Karpas-422 (cell line): ENCODE data around the gene CDC34. TPM values are rescaled to one million over a fixed set of nuclear protein-coding genes. Genes with fewer than 3 reads are reported as not detected.
A peak's percentile ranks its signal among the peaks of the same experiment; 100 is the strongest.

Experiments
- DNase-seq: peaks from one replicate; pipeline ENCODE4 v3.0.0-alpha.2; 2015
- H2AFZ ChIP-seq: fragments of 200-600 bp; sonication (generic); 2 replicates; pipeline ENCODE4 v1.6.1; 2014; ENCODE audit warnings: antibody characterized with exemption, low read length, mixed read lengths
- H3K27ac ChIP-seq: fragments of 200-600 bp; sonication (generic); 2 replicates; pipeline ENCODE4 v1.5.1; 2014; ENCODE audit warnings: mild to moderate bottlenecking, low read length, moderate library complexity
- H3K27me3 ChIP-seq: fragments of 200-600 bp; sonication (generic); 2 replicates; pipeline ENCODE4 v1.6.1; 2014; ENCODE audit warnings: low read length, mixed read lengths
- H3K36me3 ChIP-seq: fragments of 200-600 bp; sonication (generic); 2 replicates; pipeline ENCODE4 v1.6.1; 2014; ENCODE audit warnings: low read length, mixed read lengths; ENCODE audit not compliant: insufficient read depth
- H3K4me1 ChIP-seq: fragments of 200-600 bp; sonication (generic); 2 replicates; pipeline ENCODE4 v1.6.1; 2014; ENCODE audit warnings: mild to moderate bottlenecking, low read length, mixed read lengths
- H3K4me2 ChIP-seq: fragments of 200-600 bp; sonication (generic); 2 replicates; pipeline ENCODE4 v1.6.1; 2014; ENCODE audit warnings: low read length, low read depth, mild to moderate bottlenecking; ENCODE audit not compliant: poor library complexity, severe bottlenecking
- H3K4me3 ChIP-seq: fragments of 200-600 bp; sonication (generic); 2 replicates; pipeline ENCODE4 v1.5.1; 2014; ENCODE audit warnings: mild to moderate bottlenecking, antibody characterized with exemption, low read length, mixed read lengths
- H3K79me2 ChIP-seq: fragments of 200-600 bp; sonication (generic); 2 replicates; pipeline ENCODE4 v1.6.1; 2014; ENCODE audit warnings: mild to moderate bottlenecking, low read length, mixed read lengths
- H3K9ac ChIP-seq: fragments of 200-600 bp; sonication (generic); 2 replicates; pipeline ENCODE4 v1.6.0; 2014; ENCODE audit warnings: low read length
- H3K9me2 ChIP-seq: fragments of 200-600 bp; sonication (generic), shearing (Covaris generic); replicated peaks from 2 replicates; pipeline ENCODE4 v1.6.0; 2014; ENCODE audit warnings: mild to moderate bottlenecking, low read length, moderate library complexity; ENCODE audit not compliant: insufficient read depth
- H3K9me3 ChIP-seq: fragments of 300-700, 200-600 bp; sonication (generic); 2 replicates; pipeline ENCODE4 v1.6.1; 2014; ENCODE audit warnings: low read length, mixed read lengths
- H4K20me1 ChIP-seq: fragments of 200-600 bp; sonication (generic); 2 replicates; pipeline ENCODE4 v1.6.1; 2014; ENCODE audit warnings: mild to moderate bottlenecking, antibody characterized with exemption, low read length, low read depth; ENCODE audit not compliant: insufficient read depth
- total RNA-seq: library from RNA; depleted of rRNA; stranded (reverse); fragments of >200 nt; shearing (Covaris generic); gene quantifications from 2 replicates; pipeline ENCODE4 v1.2.3, GENCODE V29; 2014; ENCODE audit warnings: low replicate concordance; rRNA removed

CDC34 gene, protein sequence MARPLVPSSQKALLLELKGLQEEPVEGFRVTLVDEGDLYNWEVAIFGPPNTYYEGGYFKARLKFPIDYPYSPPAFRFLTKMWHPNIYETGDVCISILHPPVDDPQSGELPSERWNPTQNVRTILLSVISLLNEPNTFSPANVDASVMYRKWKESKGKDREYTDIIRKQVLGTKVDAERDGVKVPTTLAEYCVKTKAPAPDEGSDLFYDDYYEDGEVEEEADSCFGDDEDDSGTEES
- total RNA-seq = 25.7 and 96.8 TPM in 2 replicates

DNA sequence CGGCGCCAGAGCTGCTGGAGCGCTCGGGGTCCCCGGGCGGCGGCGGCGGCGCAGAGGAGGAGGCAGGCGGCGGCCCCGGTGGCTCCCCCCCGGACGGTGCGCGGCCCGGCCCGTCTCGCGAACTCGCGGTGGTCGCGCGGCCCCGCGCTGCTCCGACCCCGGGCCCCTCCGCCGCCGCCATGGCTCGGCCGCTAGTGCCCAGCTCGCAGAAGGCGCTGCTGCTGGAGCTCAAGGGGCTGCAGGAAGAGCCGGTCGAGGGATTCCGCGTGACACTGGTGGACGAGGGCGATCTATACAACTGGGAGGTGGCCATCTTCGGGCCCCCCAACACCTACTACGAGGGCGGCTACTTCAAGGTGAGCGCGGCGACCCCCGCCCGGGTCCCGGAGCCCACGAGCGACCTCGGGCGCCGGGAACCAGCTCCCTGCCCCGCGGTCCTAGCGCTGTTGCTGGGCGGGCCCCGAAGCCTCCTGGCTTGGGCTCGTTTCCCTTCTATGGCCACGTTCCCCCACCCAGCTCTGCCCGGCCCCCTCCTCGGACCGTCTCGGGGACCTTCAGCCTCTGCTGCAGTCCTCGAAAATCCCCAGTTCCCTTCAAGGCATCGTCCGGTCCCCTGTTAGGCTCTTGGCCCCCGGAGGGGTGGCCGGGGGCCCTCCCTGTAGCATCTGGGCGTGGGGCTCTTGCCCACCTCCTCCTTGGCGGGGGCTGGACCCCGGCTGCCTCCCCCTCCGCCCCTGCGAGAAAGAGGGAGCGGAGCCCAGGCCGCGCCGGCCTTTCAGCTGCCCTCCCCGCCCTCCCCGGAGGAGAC is at the start of gene CDC34:
CDC34 (plus strand) TSS at position 8 of the 808 bp plus-strand sequence; CDS start at position 180, 172 bp downstream.
- DNase-seq = peak; percentile 67
- no peaks in the 10 kb centered on the region for H3K9me2 ChIP-seq
- peak within 1 kb of the TSS; percentile 47 for H3K27ac ChIP-seq
- H3K27me3 ChIP-seq = no peaks in the 10 kb centered on the region
- peaks cover 36% of the 10 kb centered on the region for H3K79me2 ChIP-seq
- no peaks in the 10 kb centered on the region for H3K36me3 ChIP-seq
- H3K4me1 ChIP-seq = peaks cover 18% of the 10 kb centered on the region
- H3K4me2 ChIP-seq = peak within 1 kb of the TSS; percentile 87
- H4K20me1 ChIP-seq = peaks cover 31% of the 10 kb centered on the region
- H3K9ac ChIP-seq = peak within 1 kb of the TSS; percentile 98
- peak within 1 kb of the TSS; percentile 89 for H3K4me3 ChIP-seq
- peak within 1 kb of the TSS; percentile 95; the same call in 1 of the 2 replicates for H2AFZ ChIP-seq
- H3K9me3 ChIP-seq = no peaks in the 10 kb centered on the region

DNA sequence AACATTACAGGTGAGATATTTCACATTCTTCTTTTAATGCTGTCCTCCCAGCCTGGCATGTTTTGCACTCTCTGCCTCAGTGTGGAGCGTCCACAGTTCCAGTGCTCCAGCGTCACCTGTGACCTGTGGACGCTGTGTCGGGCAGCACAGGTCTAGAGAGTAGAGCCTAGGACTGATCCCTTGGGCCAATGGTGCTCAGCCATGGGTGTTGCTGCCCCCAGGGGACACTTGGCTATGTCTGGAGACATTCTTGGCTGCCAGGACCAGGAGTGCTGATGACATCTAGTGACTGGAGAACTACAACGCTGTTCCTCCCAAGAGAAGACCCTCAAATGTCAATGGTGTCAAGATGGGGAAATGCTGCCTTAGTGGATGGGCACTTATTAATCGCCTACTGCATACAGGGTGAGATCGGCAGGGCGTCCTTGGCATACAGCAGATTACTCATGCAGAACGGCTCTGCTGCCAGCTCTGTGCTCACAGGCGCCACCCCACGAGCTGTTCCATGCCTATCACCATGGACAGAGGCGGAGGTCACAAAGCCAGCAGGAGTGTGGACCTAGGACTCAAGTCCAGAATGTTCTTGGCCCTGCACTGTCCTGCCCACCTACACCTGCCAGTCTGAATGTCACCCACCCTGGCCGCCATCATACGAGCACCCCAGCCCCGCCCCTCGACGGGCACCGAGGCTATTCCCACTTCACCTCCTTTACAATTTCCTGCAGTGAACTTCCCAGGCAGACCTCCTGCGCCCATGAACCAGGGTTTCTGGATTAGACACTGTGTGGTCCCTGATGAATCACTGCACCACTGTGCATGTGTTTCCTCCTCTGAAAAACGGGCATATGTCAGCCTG is 49.1 kb upstream of the CDC34 start:
- Histone ChIP-seq H2AFZ (no peak overlapping the region), H3K9me3 (peaks cover 16% of the 10 kb centered on the region), H3K4me3 (no peak overlapping the region), H3K27me3 (no peaks in the 10 kb centered on the region), H3K9ac (no peak overlapping the region), H3K27ac (no peak overlapping the region), H3K79me2 (no peaks in the 10 kb centered on the region), H3K36me3 (no peaks in the 10 kb centered on the region), H3K4me1 (no peaks in the 10 kb centered on the region), H3K9me2 (no peaks in the 10 kb centered on the region), H4K20me1 (no peaks in the 10 kb centered on the region), H3K4me2 (no peak overlapping the region)
- no peak for DNase-seq

- Histone ChIP-seq H3K36me3 (no peaks in the 10 kb centered on the region), H3K4me1 (peaks cover 4% of the 10 kb centered on the region), H3K9me3 (peaks cover 16% of the 10 kb centered on the region), H3K4me2 (no peak overlapping the region), H3K79me2 (no peaks in the 10 kb centered on the region), H3K9ac (no peak overlapping the region), H4K20me1 (no peaks in the 10 kb centered on the region), H3K27me3 (no peaks in the 10 kb centered on the region), H3K27ac (no peak overlapping the region), H2AFZ (no peak overlapping the region), H3K4me3 (no peak overlapping the region), H3K9me2 (no peaks in the 10 kb centered on the region)
- no peak for DNase-seq
Observed at GRCh38 chr19:483332-484072, 48.1 kb upstream of the CDC34 start.

DNA sequence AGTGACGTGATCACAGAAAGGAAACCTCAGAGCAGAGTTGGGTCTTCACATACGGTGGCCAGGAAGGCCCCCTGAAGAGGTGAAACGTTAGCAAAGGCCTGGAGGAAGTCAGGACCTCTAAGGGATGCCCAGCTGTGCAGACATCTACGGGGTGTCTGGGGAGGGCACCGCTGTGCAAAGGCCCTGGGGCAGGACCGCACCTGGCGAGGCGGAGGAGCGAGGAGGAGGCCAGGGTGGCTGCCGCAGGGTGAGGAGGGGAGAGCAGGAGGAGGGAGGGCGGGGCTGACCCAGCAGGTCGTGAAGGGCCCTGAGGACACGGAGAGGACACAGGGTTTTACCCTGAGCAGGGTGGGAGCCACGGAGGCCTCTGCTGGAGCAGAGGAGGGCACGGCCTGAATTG is 47.1 kb upstream of the CDC34 start:
- no peaks in the 10 kb centered on the region for H3K9me2 ChIP-seq
- H4K20me1 ChIP-seq = no peaks in the 10 kb centered on the region
- H3K9me3 ChIP-seq = peaks cover 16% of the 10 kb centered on the region
- no peak overlapping the region for H3K9ac ChIP-seq
- H3K4me1 ChIP-seq = peaks cover 7% of the 10 kb centered on the region
- no peaks in the 10 kb centered on the region for H3K36me3 ChIP-seq
- H3K27ac ChIP-seq = no peak overlapping the region
- H3K79me2 ChIP-seq = no peaks in the 10 kb centered on the region
- no peak overlapping the region for H3K4me2 ChIP-seq
- H3K4me3 ChIP-seq = no peak overlapping the region
- no peak for DNase-seq
- H2AFZ ChIP-seq = no peak overlapping the region
- H3K27me3 ChIP-seq = no peaks in the 10 kb centered on the region

DNA sequence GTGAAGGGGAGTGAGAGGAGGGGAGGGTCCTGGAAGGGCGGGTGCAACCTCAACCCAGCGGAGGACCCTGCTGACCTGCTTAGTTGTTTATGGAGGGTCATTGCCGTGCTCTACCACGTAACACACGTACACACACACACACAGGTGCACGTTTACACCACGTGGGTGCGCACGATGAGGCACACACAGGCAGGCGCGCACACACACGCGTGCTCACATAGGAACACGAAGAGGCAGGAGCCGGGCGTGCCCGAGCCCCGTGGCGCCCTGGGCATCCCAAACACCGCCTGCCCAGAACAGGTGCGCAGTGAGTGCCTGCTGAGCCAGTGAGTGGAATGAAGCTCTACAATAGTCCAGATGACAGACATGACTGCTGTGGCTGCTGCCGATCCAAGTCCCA is 46.5 kb upstream of the CDC34 start:
- no peaks in the 10 kb centered on the region for H3K9me2 ChIP-seq

GRCh38 chr19:485583-486236 is 45.9 kb upstream of the CDC34 start:
- Histone ChIP-seq H3K4me1 (peaks cover 10% of the 10 kb centered on the region), H2AFZ (no peak overlapping the region), H3K27ac (no peak overlapping the region), H3K9ac (no peak overlapping the region), H3K4me3 (no peak overlapping the region), H3K79me2 (no peaks in the 10 kb centered on the region), H3K36me3 (no peaks in the 10 kb centered on the region), H4K20me1 (no peaks in the 10 kb centered on the region), H3K9me3 (peaks cover 12% of the 10 kb centered on the region), H3K4me2 (no peak overlapping the region), H3K27me3 (no peaks in the 10 kb centered on the region), H3K9me2 (no peaks in the 10 kb centered on the region)
- DNase-seq = no peak

More for the DNA sequence above, 46.5 kb upstream of the CDC34 start:
- H4K20me1 ChIP-seq = no peaks in the 10 kb centered on the region
- H3K4me2 ChIP-seq = no peak overlapping the region
- no peak overlapping the region for H2AFZ ChIP-seq
- no peak overlapping the region for H3K9ac ChIP-seq
- no peaks in the 10 kb centered on the region for H3K79me2 ChIP-seq
- H3K27ac ChIP-seq = no peak overlapping the region
- no peaks in the 10 kb centered on the region for H3K27me3 ChIP-seq
- DNase-seq = no peak
- peaks cover 10% of the 10 kb centered on the region for H3K4me1 ChIP-seq
- no peaks in the 10 kb centered on the region for H3K36me3 ChIP-seq
- H3K9me3 ChIP-seq = peaks cover 13% of the 10 kb centered on the region
- no peak overlapping the region for H3K4me3 ChIP-seq
